PC-9 (cell line): ENCODE data around the gene UNC5C.

ENCODE experiments used
- EZH2 ChIP-seq: fragments of 200-600 bp; sonication (generic); IDR thresholded peaks from 2 replicates; pipeline ENCODE4 v1.8.0; 2017; ENCODE audit warnings: antibody characterized with exemption, low read depth
- TF ChIP-seq, protein P1 (sequence below): fragments of 200-600 bp; sonication (generic); conservative IDR thresholded peaks from 2 replicates; pipeline ENCODE4 v1.6.1; 2017; ENCODE audit warnings: mixed run types, antibody characterized with exemption, mild to moderate bottlenecking, moderate library complexity

GRCh38 chr4:95524184-95524583 lies 24.6 kb downstream of the UNC5C start:
- TF ChIP-seq, protein P1, sequence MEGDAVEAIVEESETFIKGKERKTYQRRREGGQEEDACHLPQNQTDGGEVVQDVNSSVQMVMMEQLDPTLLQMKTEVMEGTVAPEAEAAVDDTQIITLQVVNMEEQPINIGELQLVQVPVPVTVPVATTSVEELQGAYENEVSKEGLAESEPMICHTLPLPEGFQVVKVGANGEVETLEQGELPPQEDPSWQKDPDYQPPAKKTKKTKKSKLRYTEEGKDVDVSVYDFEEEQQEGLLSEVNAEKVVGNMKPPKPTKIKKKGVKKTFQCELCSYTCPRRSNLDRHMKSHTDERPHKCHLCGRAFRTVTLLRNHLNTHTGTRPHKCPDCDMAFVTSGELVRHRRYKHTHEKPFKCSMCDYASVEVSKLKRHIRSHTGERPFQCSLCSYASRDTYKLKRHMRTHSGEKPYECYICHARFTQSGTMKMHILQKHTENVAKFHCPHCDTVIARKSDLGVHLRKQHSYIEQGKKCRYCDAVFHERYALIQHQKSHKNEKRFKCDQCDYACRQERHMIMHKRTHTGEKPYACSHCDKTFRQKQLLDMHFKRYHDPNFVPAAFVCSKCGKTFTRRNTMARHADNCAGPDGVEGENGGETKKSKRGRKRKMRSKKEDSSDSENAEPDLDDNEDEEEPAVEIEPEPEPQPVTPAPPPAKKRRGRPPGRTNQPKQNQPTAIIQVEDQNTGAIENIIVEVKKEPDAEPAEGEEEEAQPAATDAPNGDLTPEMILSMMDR: no peak
- no peak for TF ChIP-seq EZH2
